ENCODE results near the gene SPTB. TPM values are rescaled to one million over a fixed set of nuclear protein-coding genes. Genes with fewer than 3 reads are reported as not detected.

The SPTB gene
- total RNA-seq, 1 experiment from 2014 or later = 0.13 TPM

Small RNA genes lying within 50 kb of the gene (microRNA-seq; reads per million reads assigned to microRNA genes)
- gene MIR7855 (ENCODE audit: unreplicated experiment) = not detected

Other genes with a start within 250 kb of the SPTB start
- gene PLEKHG3, start 175.5 kb downstream of the SPTB start, total RNA-seq (2021; ENCODE audit: unreplicated experiment) = 34.0 TPM
- 55.6 TPM for gene CHURC1, start 34.5 kb upstream of the SPTB start, total RNA-seq (2021; ENCODE audit: unreplicated experiment)
- gene GPX2, start 62.8 kb upstream of the SPTB start, total RNA-seq (2021; ENCODE audit: unreplicated experiment) = 0.15 TPM
- gene RAB15, start 92.4 kb upstream of the SPTB start, total RNA-seq (2021; ENCODE audit: unreplicated experiment) = 6.0 TPM
- gene FNTB, start 107.0 kb upstream of the SPTB start, total RNA-seq (2021; ENCODE audit: unreplicated experiment) = 13.3 TPM
- 41.4 TPM for gene MAX, start 222.6 kb upstream of the SPTB start, total RNA-seq (2021; ENCODE audit: unreplicated experiment)